GM18502 (cell line): Measurements from ENCODE around the gene TAF1.
"Not testable (repeated sequence)": the region's sequence is repeated elsewhere in the genome, so short reads cannot be mapped to it uniquely, and the experiment has no call there.

Experiments used
- ATAC-seq: cut with Tn5 transposase; IDR thresholded peaks from one replicate; pipeline ENCODE4 v1.9.1; 2021; ENCODE audit warnings: mild to moderate bottlenecking; ENCODE audit not compliant: unreplicated experiment, poor library complexity

The TAF1 gene

GRCh38 chrX:71432733-71433132 lies 66.6 kb downstream of the TAF1 start:
- no peak for ATAC-seq

DNA sequence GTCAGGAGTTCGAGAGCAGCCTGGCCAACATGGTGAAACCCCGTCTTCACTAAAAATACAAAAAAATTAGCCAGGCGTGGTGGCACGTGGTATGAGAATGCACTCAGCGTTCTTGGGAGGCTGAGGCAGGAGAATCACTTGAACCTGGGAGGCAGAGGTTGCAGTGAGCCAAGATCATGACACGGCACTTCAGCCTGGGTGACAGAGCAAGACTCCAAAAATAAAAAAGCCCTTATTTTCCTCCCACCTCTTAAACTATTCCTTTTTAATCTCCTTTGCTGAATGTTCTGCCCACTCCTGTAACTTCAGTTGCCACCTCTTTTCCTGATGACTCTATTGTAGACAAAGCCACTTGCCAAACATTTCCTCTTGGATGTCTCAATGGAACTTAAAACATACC lies 72.6 kb downstream of the TAF1 start:
- no peak for ATAC-seq

DNA sequence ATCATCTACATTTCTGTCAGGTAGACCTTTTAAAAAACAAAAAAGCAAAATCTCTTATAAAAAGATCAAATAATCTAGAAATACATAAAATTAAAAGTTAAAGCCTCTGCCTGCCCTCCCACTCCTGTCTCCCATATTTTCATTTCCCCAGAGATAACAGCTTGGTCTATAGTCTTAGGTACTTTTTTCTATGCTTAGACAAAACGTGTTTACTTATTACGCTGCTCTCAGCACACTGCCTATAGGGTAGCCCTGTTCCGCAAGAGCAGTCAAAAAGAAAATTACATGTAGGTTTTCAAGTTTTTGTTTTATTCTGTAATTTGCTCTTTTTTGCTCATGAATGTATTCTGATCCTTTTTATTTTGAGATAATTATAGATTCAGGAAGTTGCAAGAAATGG lies 73.3 kb downstream of the TAF1 start:
- no peak for ATAC-seq

DNA sequence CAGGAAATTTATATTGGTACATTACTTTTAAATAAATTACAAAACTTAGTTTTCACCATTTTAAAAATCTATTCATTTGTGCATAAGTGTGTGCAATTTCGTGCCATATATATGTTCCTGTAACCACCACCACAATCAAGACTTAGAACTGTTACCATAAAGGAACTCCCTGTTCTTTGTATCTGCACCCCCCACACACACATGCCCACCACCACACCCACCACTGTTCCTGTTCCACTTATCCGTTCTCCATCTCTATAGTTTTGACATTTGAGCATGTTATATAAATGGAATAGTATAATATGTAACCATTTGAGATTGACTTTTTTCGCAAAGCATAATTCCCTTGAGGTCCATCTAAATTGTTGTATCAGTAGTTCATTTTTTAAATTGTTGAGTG lies 73.7 kb downstream of the TAF1 start:
- no peak for ATAC-seq

DNA sequence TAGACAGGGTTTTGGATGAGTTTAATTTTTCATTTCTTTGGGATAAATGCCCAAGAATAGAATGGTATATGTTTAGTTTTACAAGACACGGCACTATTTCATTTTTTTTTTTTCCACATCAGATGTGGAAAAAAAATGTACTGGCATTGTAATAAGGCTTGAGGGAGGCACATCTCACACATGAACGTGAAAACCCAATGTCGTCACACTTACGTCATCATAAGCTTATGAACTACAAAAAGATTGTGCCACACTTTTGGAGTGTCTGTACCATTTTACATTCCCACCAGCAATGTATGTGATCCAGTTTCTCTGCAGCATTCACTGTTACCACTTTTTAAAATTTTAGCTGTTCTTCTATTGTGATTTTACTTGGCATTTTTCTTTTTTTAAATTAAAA lies 74.2 kb downstream of the TAF1 start:
- ATAC-seq, result no peak

DNA sequence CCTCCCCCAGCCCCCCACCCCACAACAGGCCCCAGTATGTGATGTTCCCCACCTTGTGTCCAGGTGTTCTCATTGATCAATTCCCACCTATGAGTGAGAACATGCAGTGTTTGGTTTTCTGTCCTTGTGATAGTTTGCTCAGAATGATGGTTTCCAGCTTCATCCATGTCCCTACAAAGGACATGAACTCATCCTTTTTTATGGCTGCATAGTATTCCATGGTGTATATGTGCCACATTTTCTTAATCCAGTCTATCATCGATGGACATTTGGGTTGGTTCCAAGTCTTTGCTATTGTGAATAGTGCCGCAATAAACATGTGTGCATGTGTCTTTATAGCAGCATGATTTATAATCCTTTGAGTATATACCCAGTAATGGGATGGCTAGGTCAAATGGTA lies 75.7 kb downstream of the TAF1 start:
- not testable (repeated sequence) for ATAC-seq

DNA sequence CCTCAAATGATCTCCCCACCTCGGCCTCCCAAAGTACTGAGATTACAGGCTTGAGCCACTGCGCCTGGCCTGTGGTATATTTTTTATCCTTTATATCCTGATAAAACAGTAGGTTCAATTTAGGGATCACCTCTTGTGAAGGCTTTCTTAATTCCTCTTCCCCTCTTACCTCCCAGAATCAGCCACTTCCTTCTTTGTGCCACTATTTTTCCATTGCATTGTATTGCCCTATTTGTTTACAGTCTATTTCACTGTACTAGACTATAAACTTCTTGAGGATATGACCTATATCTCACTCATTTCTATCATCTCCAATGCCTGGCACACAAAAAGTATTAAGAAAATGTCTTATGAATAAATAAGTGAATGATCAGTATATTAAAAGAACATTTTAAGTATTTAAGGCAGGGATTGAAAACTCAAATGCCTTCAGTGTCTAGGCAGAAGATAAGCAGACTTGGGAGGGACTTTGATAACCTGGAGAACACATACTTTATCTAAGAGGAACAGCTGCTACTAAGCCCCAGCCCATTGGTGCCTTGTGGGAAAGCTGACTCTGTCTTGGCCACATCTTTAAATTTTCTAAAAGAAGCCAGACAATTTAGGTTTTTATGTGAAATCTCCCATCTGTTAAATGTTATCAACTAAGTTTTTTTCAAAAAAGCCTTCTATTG lies 84.4 kb downstream of the TAF1 start:
- no peak for ATAC-seq

GRCh38 chrX:71451518-71451917 lies 85.4 kb downstream of the TAF1 start:
- ATAC-seq, result not testable (repeated sequence)

GRCh38 chrX:71453056-71453455 lies 86.9 kb downstream of the TAF1 start:
- ATAC-seq, result no peak

DNA sequence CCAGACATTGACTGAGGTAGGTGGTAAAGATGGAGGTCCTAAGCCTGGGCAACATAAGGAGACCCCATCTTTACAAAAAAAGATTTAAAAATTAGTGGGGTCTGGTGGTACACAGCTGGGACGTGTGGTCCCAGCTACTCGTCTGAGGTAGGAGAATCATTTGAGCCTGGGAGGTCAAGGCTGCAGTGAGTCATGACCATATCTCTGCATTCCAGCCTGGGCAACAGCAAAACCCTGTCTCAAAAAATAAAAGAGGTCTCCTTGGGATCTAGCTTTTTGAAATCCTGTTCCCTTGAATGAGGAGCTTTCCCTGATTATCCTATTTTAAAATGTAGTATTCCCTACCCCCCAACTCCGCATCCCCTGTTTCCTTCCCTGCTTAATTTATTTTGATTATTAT lies 88.1 kb downstream of the TAF1 start:
- no peak for ATAC-seq

GRCh38 chrX:71458866-71459265 lies 92.7 kb downstream of the TAF1 start:
- no peak for ATAC-seq

GRCh38 chrX:71464968-71465367 lies 98.8 kb downstream of the TAF1 start:
- no peak for ATAC-seq

GRCh38 chrX:71466979-71467523 lies 100.9 kb downstream of the TAF1 start:
- ATAC-seq, result no peak

- no peak for ATAC-seq
These were observed 109.8 kb downstream of the TAF1 start for GRCh38 chrX:71475785-71476540.

GRCh38 chrX:71482228-71482958 lies 116.2 kb downstream of the TAF1 start:
- no peak for ATAC-seq

- no peak for ATAC-seq
These were observed 121.7 kb downstream of the TAF1 start for GRCh38 chrX:71487814-71488213.

DNA sequence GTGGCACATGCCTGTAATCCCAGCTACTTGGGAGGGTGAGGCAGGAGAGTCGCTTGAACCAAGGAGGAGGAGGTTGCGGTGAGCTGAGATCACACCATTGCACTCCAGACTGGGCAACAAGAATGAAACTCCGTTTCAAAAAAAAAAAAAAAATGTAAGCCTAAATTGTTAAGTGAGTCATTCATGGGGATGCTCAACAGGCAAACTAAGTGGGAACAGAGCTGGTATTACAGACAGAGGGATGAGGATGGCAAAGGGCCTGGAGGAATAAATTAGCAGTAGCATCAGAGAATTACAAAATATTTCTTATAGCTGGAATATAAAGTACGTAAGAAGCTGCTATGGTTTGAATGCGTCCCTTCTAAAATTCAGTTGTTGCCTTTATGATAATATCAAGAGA lies 123.4 kb downstream of the TAF1 start:
- no peak for ATAC-seq

DNA sequence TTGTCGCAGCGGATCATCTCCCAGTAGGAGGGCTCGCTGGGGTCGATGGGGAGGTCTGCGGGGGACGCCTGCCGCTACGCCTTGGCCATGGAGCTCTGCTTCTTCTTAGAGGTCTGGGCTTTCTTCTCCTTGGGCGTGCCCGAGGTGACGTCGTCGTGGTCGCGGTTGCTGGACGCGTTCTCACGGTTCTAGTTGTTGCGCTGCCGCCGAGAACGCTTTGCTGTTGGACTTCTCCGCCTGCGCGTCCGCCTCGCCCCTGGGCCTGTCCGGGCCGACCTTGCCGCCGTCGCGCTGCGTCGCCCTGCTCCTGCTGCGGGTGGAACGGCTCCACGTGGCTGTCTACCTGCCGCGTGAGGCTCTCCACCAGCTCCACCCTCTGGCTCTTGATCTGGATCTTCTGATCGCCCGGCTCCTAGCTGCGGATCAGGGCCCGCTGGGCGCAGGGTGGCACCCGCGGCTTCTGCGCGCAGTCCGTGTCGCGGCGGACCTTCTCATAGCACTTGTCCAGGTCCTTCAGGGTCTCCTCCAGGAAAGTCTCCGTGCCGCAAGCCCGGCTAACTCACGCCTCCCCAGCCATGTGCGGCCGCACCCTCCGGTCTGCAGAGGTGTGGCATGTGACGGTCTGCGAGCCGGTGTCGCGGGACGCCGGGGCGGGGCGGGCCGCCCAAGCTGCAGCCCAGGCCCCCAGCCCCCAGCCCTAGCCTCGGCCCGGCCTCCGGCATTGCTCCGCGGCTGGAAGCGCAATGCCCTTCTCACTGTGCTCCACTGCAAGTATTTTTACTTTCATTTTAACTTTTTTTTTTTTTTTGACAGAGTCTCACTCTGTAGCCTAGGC lies 126.3 kb downstream of the TAF1 start:
- ATAC-seq, result peak; percentile 64

- ATAC-seq, result no peak
These were observed 127.0 kb downstream of the TAF1 start for GRCh38 chrX:71493111-71493613.

GRCh38 chrX:71495979-71496378 lies 129.8 kb downstream of the TAF1 start:
- ATAC-seq, result not testable (repeated sequence)
